GM18868 (cell line): ENCODE results near the gene HFE.
A peak's percentile ranks its signal among the peaks of the same experiment; 100 is the strongest.
"Not testable (repeated sequence)": the region's sequence is repeated elsewhere in the genome, so short reads cannot be mapped to it uniquely, and the experiment has no call there.

ENCODE experiments used
- ATAC-seq: cut with Tn5 transposase; IDR thresholded peaks from one replicate; pipeline ENCODE4 v1.9.1; 2021; ENCODE audit warnings: mild to moderate bottlenecking, moderate library complexity; ENCODE audit not compliant: unreplicated experiment

The HFE gene

GRCh38 chr6:26105842-26106241 is 18.6 kb downstream of the HFE start:
- ATAC-seq, result no peak

- no peak for ATAC-seq
These were observed 20.7 kb downstream of the HFE start for GRCh38 chr6:26107935-26108334.

GRCh38 chr6:26109772-26110171 is 22.5 kb downstream of the HFE start:
- ATAC-seq, result no peak

GRCh38 chr6:26113570-26113969 is 26.3 kb downstream of the HFE start:
- no peak for ATAC-seq

- no peak for ATAC-seq
These were observed 28.0 kb downstream of the HFE start for GRCh38 chr6:26115226-26115625.

- ATAC-seq, result no peak
These were observed 29.0 kb downstream of the HFE start for GRCh38 chr6:26116267-26116666.

- no peak for ATAC-seq
These were observed 31.8 kb downstream of the HFE start for GRCh38 chr6:26118999-26119398.

GRCh38 chr6:26120115-26120514 is 32.9 kb downstream of the HFE start:
- ATAC-seq, result not testable (repeated sequence)

- ATAC-seq, result no peak
These were observed 33.5 kb downstream of the HFE start for GRCh38 chr6:26120807-26121140.

GRCh38 chr6:26121141-26122004 is 34.1 kb downstream of the HFE start:
- no peak for ATAC-seq

- ATAC-seq, result no peak
These were observed 34.8 kb downstream of the HFE start for GRCh38 chr6:26122005-26122388.

GRCh38 chr6:26122402-26122792 is 35.2 kb downstream of the HFE start:
- no peak for ATAC-seq

GRCh38 chr6:26122793-26123674 is 35.8 kb downstream of the HFE start:
- peak; percentile 62 for ATAC-seq

GRCh38 chr6:26123675-26123946 is 36.4 kb downstream of the HFE start:
- no peak for ATAC-seq

- ATAC-seq, result peak; percentile 81
These were observed 36.9 kb downstream of the HFE start for GRCh38 chr6:26123947-26124780.

- no peak for ATAC-seq
These were observed 37.8 kb downstream of the HFE start for GRCh38 chr6:26124781-26125685.

GRCh38 chr6:26126394-26127235 is 39.4 kb downstream of the HFE start:
- ATAC-seq, result no peak

- ATAC-seq, result no peak
These were observed 41.0 kb downstream of the HFE start for GRCh38 chr6:26128013-26128771.

GRCh38 chr6:26129656-26130055 is 42.4 kb downstream of the HFE start:
- ATAC-seq, result no peak
